ENCODE data around the gene MRPL30.
"Not testable (repeated sequence)": the region's sequence is repeated elsewhere in the genome, so short reads cannot be mapped to it uniquely, and the experiment has no call there.

Gene MRPL30

DNA sequence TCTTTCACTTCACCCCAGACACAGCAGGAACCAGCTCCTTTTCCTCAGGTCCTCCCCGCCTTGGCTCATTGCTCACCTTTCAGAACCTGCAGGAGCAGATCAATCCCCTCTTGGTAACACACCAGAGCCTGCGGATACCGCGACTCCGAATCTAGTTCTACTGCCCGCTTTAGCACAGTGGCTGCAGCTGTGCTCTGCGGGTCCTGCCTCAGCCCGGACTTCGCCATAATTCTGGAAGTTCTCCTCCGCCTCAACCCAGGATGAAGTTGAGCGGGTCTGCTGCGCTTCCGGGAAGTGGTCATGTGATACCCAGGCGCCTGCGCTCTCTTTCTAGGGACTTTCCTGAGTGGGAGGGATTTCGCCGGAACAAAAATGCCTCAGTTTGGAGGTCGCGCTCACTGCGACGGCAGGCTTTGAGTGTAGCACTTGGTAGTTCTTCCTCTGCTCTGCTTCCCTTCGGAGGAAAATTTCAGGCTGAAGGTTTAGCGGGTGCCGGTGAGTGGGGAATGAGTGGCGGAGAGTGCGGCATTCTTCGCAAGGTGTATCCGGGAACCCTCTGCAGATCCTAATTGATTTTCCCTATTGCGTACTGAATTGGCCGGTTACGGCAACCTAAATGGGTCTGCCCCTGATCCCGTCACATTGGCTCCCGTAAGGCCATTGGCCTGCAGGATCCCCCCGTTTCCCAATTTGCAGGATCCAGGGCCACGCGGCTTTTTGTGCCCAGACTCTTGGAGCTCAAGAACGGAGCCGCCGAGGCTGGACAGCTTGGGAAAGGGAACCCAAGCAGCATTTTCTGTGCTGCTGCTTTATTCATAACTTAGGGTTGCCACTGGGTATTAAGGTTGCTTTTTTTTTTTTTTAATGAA lies at the start of gene MRPL30, which contains the start of gene MITD1:
MRPL30 (plus strand) TSS at position 430 of the 869 bp plus-strand sequence. CDS start 5,020 bp downstream, outside the sequence.
MITD1 (minus strand) TSS at position 304 of the 869 bp plus-strand sequence; CDS start at position 227, 77 bp downstream.
- peak; percentile 90 for DNase-seq

DNA sequence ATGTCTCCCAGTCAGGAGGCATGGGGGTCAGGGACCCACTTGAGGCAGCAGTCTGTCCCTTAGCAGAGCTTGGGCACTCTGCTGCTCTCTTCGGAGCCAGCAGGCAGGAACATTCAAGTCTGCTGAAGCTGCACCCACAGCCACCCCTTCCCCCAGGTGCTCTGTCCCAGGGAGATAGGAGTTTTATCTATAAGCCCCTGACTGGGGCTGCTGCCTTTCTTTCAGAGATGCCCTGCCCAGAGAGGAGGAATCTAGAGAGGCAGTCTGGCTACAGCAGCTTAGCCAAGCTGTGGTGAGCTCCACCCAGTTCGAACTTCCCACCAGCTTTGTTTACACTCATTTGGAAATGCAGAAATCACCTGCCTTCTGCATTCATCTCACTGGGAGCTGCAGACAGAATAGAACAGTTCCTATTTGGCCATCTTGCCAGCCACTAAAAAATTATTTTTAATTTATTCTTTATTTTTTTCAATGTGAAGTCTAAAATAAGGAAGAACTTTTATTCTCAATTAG lies 45.9 kb upstream of the MRPL30 start:
- not testable (repeated sequence) for DNase-seq

DNA sequence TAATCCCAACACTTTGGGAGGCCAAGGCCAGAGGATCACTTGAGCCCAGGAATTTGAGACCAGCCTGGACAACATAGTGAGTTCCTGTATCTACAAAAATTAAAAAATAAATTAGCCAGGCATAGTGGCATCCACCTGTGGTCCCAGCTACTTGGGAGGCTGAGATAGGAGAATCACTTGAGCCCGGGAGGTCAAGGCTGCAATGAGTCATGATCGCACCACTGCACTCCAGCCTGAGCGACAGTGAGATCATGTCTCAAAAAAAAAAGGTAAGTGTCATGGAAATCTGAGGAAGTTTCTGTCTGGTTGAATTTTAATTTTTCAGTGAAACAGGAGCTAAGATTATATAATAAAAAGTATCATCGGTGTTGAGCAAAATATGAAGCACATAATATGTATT lies 42.0 kb upstream of the MRPL30 start:
- DNase-seq = no peak

DNA sequence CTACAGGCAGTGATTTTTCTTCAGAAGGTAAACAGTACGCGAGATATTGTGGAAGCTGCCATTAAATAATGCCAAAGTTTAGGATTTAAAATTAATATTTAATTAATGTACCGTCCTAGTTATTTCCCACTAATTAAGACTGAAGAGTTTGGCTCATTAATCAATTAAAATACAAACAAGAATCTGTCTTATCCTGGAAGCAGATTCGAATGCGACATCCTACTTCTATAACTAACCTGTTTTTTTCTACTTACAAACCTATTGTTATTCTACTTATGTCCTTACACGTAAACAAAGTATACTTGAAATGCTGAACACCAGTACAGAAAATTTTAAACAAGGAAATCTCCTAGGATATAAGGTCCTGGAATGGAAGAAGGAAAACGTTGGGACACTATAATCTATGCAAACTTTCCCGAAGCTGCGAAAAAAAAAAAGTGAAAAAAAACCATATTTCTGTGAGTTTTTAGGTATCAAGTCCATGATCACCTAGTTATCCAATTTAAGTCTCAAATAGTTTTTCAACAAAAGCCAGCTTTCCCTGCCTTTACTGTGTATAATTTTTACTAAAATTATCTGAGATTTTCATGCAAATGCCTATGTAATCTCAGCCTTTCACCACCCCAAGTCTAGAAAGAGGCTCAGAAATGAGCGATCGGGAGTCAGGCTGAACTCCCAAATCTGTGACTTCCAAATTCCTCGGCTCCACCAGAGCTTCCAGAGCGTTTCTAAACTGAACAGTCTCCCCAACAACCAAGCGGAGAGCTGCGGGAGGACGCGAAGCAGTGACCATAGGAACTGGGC lies 40.7 kb upstream of the MRPL30 start:
- no peak for DNase-seq

DNA sequence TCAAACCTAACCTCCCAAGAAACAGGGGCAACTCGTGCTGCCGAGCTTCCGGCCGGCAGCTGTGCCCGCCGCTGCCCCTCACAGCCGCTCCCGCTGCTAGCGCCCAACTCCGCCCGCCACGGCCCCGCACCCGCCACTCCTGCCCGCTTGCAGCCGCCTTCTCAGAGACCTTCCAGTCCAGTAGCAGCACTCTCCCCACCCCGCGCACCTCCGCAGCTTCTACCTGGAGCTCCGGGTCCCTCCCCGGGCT lies 40.2 kb upstream of the MRPL30 start:
- DNase-seq = no peak

DNA sequence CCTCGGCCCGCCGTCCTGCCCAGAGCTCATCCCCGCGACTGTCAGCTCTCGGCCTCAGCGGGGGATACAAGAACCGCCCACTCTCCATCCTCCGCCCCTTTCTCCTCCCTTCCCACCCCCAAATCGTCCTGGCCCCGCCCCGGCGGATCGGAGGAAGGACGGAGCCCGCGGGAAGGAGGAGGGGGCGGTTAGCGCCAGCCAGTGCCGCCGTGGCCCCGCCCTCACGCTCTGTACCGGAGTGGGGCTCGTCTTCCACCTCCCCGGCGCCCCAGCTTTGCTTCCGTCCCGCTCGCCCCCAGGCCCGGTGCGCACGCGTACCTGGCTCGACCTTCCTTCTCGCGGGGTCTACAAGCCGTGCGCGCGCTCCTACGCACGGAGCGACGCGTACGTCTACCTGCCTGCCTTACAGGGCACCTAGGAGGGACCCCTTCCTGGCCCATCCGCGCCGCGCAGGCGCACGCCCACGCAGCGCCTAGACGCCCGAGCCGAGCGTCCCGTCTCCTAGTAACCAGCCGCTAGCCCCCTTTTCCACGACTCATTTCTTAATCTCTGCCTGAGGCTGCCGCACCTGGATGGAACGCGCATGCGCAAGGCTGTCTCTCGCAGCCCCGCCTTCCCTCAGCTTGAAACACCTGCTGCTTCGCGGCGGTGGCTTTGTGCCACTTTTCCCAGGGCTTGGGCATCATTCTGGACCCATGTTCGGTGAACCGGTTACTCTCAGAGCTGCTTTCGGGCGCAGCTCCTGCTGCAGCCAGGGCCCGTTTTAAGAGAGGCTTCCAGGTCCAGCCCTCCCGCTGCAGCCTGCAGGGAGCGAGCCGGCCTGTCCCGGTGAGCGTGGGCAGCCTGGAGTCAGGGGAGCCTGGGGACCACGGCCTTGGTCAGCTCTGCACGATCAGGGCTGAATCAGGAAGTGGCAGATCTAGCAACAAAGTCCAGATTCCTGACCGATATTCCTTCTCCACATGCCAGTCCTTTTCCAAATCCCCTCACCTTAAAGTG lies 39.6 kb upstream of the MRPL30 start, which contains the start of gene C2orf15:
C2orf15 (plus strand) TSS at position 598 of the 999 bp plus-strand sequence. CDS start 8,852 bp downstream, outside the sequence.
- DNase-seq = peak; percentile 87

DNA sequence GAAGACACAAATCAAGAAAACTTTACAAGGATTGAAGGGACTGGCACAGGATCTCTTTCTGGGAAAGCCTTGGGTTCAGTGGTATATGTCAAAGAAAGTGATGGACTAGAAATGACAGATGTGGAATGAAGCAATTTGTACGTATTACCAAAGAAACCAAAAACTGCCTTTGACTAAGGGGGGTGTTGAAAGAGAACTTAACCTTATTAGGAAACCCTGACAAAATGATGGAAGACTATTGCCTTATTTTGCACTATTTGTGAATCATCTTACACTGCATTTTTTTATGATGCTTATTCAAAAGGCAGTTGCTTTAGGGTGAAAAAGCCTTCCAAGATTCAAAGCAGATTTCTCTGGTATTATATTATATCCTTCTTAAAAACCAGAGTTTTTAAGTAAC lies 30.3 kb upstream of the MRPL30 start:
- DNase-seq = no peak

DNA sequence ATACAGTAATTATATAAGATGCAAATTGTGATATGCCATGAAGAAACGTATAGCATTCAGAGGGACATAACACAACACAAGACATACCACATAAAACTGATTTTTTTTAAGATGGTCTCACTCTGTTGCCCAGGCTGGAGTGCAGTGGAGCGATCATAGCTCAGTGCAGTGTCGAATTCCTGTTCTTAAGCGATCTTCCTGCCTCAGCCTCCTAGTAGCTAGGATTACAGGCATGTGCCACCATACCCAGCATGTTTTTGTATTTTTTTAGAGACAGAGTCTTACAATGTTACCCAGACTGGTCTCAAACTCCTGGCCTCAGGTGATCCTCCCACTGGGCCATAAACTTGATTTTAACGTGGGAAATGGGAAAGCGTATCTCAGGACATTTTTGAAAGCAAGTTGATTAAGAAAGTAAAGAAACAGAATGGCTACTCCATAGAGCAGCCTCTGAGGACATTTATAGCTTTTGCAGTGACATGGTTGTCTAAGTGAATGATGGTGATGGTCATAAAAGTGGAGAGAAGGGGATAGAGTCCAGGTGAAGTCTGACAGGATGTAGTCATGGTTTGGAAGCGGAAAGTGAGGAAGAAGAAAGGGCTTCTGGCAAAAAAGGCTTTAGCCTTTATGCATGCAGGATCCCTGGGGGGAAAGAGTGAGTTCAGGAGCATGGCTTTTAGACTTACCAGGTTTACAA lies 28.6 kb upstream of the MRPL30 start:
- no peak for DNase-seq

DNA sequence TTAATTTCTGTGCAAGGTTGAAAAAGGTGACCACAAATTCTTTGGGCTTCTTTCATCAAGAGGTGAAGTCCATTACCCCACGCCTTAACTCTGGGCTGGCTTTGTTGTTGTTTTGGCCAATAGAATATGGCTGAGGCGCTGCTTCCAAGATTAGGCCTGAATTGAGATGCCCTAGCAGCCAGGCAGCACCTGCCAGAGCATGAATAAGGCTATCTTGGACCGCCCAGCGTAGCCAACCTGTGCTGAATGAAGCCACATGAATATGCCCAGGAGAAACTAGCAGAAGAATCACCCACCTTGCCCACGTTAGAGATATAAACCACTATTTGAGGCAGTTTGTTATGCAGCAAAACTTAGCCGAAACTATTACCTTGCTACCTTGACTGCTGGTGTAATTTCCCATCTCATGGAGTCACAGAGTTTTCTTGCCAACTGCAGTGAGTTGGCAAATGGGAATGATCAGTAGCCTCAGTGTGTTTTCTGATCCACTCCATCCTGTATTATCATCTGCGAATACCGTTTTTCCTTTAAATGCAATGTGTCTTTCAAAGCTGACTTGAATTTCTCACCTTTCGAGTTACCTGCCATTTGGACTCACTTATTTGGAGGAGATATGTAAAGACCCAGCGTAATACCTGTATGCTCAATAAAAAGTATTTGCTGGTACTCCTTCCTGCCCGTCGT lies 26.9 kb upstream of the MRPL30 start:
- DNase-seq = no peak

DNA sequence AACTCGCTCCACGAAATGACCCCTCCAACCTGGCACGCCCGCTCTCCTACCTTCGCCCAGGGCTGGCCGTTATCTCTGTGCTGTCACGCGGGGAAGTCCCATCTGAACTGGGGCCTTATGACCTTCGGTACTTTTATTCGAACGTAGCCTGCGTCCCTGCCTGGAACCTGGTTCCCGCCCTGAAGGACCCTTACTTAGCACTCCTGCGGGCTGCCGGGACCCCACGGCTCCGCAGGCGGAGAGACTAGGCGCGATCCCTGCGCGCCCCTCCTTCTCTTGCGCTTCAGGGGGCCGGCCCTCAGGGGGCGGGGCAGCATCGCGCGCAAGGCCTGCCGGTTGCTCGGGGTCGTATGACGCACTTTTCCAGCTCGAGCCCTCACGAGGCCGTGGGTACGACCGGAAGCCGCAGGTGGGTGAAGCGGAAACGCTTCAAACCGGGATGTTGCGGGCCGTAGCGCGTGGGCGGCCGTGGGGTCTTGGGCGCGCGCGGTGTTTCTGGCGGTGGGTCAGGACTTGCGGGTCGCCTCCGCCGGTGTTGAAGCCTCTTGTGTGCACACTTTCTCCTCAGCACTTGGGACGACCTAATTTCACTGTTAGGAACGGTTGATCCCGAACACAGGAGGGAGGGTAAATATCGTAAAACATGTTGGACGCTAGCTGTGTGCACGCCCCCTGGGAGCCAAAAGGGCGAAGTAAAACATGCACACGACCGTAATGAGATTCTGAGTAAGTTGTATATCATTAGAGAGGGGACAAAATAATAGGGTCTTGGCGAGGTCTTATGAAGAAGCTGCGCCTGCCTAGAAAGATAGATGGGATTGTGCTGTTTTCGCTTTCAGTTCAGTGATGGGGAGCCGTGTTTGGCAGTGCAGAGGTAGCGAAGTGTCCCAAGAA lies 26.1 kb upstream of the MRPL30 start, which contains the start of the genes LIPT1 and TSGA10:
LIPT1 (plus strand) TSS at position 325 of the 894 bp plus-strand sequence. CDS start 6,991 bp downstream, outside the sequence.
TSGA10 (minus strand) TSS at position 300 of the 894 bp plus-strand sequence. CDS start 45,503 bp downstream, outside the sequence.
- peak; percentile 57 for DNase-seq

DNA sequence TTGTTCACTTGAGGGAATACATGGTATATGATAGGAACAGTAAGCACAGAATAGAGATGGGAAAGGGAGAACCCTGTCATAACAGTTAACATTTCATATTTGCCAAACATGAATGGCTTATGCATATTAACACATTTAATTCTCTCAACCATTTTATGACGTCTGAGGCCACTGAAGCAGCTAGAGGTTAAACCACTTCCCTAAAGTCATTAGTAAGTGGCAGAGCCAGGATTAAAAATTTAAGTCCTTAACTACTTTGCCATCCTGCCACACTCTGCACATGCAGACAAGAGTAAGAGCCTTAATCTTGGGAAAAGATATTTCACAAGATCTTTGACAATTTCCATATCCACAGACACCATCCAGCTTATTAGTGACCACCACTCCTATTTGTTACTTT lies 24.1 kb upstream of the MRPL30 start:
- DNase-seq = no peak

DNA sequence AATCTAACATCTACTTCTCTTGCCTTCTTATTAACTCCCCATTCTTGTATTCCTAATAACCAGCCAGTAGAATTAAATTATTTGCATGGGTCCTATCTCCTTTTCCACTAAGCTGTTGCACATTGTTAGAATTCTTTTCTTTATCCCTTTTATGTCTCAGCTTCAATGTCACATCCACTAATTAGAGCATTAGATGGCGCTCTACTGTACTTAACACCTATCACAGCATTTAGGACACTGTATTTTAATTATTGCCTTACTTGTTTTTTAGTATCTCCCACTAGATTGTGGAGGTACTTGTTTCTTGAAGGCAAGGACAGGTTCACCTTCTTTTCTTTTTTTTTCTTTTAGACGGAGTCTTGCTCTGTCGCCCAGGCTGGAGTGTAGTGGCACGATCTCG lies 22.4 kb upstream of the MRPL30 start:
- DNase-seq = no peak

DNA sequence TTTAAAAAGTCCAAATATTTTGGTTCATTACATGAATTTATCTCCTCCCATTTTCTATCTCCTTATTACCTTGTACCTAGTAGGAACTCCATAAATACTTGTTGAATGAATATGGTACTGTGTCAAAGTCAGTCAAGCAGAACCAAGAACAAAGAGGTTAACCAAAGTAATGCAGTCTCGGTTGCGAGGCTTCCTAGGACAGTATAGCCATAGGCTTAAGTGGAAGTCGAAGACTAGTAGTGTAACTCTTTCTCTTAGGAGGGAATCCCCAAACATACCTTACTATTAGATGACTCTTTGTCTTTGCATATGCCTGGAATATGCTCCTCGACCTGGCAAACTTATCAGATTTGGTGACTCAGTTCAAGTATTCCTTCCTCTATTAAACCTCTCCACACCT lies 21.4 kb upstream of the MRPL30 start:
- DNase-seq = no peak

DNA sequence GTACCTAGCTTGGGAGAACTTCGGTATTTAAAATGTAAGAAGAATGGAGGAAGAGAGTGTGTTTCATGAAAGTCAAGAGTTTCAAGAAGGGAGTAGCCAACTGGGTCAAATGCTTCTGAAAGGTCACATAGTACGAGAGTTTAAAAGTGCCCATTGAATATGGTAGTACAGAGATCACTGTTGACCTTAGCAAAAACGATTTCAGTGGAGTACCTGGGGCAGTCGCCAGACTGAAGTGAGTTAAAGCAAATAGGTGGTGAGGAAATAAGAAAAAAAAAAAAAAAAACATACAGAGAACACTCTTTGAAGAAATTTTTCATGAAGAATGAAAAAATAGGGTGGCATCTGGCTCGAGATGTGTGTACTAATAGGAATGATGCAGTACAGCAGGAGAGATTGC lies 14.8 kb upstream of the MRPL30 start:
- no peak for DNase-seq

DNA sequence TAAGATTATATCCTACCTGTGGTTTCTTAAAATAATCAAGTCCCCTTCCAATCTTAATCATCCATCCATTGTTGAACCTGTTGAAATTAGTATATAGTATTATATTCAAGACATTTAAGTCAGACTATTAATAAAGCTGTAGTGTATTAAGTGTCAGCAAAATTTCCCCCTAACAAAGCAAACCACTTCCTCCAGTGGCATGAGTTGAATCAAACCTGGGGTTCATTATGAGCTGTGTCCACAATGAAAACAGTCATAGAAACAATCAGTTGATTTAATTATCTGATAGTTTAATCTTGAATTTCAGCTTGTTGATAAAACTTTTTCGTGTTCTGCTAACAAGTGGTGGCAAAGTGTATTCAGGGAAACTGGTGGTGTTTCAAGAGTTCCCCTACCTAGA lies 11.4 kb upstream of the MRPL30 start:
- no peak for DNase-seq

DNA sequence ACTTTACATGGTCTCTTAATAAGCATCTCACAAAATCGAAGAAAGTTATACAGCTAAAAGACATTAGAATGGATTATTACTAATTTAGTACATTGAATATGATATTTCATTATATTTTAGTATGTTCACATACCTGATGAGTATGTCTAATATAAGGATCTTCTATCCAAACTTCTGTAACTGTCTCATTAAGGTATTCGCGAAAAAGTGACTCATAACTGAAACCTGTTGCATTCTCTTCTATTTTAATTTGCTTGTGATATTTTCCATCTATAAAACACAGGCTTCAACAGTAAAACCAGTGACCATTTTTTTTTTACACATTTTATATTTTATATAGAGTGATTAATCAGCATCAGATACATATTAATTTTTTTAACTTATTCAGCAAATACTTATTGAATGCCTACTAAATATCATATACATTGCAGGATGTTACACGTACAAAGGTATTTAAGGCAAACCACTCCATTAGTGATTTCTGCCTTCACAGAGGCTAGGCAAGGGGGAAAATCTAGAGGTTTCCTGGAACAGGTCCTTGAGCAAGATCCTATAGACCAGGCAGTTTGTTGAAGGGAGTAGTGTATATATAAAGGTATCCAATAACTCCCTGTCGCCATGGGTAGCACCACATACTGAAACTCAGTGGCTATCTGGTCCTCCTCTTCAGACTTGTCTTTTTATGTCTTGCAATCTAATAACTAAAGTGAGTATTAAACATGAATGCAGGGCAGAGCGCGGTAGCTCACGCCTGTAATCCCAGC lies 9.4 kb upstream of the MRPL30 start:
- DNase-seq = no peak

DNA sequence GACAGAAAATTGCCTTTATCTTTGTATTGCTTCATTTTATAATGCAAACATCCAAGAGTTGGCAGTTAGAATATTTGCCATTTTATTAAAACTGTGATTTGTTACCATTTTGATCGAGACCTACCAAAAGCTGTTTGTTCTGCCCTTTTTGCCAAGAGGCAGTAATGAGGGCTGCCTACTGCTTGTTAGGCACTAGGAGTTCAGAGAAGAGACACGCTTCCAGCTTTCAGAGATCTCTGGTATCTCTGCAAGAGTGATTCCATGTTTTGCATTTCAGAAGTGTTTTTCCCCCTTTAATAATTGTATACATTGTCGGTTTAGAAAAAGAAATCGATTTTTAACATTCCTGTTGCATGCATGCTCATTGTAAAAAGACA lies 628 bp downstream of the MRPL30 start:
- DNase-seq = no peak

DNA sequence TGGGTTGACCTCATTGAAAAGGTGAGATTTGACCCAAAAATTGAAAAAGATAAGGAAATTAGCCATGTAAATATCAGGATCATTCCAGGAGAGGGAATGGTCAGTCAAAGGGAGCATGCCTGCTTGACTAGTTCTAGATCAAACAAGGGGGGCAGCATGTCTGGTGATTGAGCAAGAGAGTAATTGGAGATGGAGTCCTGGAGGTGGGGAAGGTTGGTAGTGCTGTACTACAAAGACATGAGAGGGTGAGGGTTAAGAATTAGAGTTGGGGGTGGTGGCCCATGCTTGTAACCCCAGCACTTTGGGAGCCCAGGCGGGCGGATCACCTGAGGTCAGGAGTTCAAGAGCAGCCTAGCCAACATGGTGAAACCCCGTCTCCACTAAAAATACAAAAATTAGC lies 2.0 kb downstream of the MRPL30 start:
- peak; percentile 13 for DNase-seq

DNA sequence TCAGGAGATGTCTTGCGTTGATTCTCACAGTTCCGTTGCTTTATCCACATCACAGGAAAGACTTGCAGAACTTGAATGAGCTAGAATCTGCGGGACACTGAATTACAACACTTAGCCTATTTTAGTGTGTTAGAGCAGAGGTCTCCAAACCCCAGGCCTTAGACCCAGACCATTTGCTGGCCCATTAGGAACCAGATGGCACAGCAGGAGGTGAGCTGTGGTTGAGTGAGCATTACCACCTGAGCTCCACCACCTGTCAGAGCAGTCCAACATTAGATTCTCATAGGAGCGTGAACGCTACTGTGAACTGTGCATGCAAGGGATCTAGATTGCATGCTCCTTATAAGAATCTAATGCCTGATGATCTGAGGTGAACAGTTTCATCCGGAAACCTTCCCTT lies 3.8 kb downstream of the MRPL30 start:
- DNase-seq = no peak

All from NCI-H2029 treated with DMSO at 0.1 percent for 48 hours (cell line).